22Rv1 (cell line): Measurements from ENCODE around the gene METTL27.

ENCODE experiments used
- CTCF ChIP-seq: fragments of 450-650 bp; IDR thresholded peaks from 2 replicates; pipeline ENCODE4 v1.5.1; 2017; ENCODE audit warnings: mild to moderate bottlenecking
- ZFX ChIP-seq: fragments of 450-650 bp; IDR thresholded peaks from 2 replicates; pipeline ENCODE4 v1.6.1; 2017; ENCODE audit warnings: antibody characterized with exemption, borderline replicate concordance

- TF ChIP-seq CTCF (no peak), ZFX (no peak)
Measured at GRCh38 chr7:73831584-73831833, 10.8 kb downstream of the METTL27 start.
